Testis (tissue), 2 donors: ENCODE results near the gene FAM131B.

Experiments used
- CTCF ChIP-seq, 3 experiments: fragments of 450-650 bp in 2 of 3; fragments of 200-600 bp in 1 of 3; sonication (generic) in 1 of 3; IDR thresholded peaks; one replicate each; pipeline ENCODE4 v1.5.1; 2016 to 2019; ENCODE audit warnings: antibody characterized with exemption in 3 of 3, mild to moderate bottlenecking in 2 of 3, moderate library complexity in 1 of 3
- POLR2A ChIP-seq: fragments of 450-650 bp; IDR thresholded peaks from one replicate; pipeline ENCODE4 v1.6.1; 2017; ENCODE audit warnings: antibody characterized with exemption, mild to moderate bottlenecking, moderate library complexity

- no peak for TF ChIP-seq CTCF (IDR thresholded peaks at IDR 0.05)
- TF ChIP-seq POLR2A: no peak
Measured at GRCh38 chr7:143361552-143362130, 872 bp downstream of the FAM131B start.
